Uterus (tissue), 2 donors: ENCODE results near the gene KIF26B.
"Not testable (repeated sequence)": the region's sequence is repeated elsewhere in the genome, so short reads cannot be mapped to it uniquely, and the experiment has no call there.

Experiments used
- POLR2A ChIP-seq, 2 donors: fragments of 450-650 bp; IDR thresholded peaks; one replicate each; pipeline ENCODE4 v1.6.1; 2016; ENCODE audit warnings: antibody characterized with exemption in 2 of 2, mild to moderate bottlenecking in 1 of 2, moderate library complexity in 1 of 2
- TF ChIP-seq, protein P1 (sequence below), 4 experiments: fragments of 200-600 bp in 2 of 4; fragments of 450-650 bp in 2 of 4; sonication (generic) in 2 of 4; IDR thresholded peaks; one replicate each; pipeline ENCODE4 v1.5.1; 2016 to 2019; ENCODE audit warnings: antibody characterized with exemption in 4 of 4, mild to moderate bottlenecking in 2 of 4, moderate library complexity in 1 of 4

DNA sequence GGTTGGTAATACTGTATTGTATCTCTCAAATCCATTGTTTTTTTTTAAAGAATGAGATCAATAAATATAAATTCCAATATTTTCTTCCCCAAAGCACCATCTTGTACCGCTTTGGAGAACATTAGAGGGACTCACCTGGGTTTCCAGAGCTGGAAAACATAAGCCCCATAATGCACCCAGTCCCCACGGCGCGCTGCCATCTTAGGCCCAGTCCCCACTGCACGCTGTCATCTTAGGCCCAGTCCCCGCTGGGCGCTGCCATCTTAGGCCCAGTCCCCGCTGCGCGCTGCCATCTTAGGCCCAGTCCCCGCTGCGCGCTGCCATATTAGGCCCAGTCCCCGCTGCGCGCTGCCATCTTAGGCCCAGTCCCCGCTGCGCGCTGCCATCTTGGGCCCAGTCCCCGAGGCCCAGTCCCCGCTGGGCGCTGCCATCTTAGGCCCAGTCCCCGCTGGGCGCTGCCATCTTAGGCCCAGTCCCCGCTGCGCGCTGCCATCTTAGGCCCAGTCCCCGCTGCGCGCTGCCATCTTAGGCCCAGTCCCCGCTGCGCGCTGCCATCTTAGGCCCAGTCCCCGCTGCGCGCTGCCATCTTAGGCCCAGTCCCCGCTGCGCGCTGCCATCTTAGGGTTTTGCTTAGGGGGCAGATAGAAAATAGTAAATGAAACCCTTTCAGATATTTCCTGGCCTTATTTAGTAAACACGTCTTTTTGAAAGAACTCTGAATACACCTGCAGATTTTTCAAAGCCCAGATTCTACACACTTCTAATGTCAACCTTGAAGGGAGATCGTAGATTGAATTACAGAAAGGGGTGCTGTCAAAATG is 518.3 kb downstream of the KIF26B start:
- not testable (repeated sequence) for TF ChIP-seq POLR2A (IDR thresholded peaks at IDR 0.05)
- TF ChIP-seq, protein P1, sequence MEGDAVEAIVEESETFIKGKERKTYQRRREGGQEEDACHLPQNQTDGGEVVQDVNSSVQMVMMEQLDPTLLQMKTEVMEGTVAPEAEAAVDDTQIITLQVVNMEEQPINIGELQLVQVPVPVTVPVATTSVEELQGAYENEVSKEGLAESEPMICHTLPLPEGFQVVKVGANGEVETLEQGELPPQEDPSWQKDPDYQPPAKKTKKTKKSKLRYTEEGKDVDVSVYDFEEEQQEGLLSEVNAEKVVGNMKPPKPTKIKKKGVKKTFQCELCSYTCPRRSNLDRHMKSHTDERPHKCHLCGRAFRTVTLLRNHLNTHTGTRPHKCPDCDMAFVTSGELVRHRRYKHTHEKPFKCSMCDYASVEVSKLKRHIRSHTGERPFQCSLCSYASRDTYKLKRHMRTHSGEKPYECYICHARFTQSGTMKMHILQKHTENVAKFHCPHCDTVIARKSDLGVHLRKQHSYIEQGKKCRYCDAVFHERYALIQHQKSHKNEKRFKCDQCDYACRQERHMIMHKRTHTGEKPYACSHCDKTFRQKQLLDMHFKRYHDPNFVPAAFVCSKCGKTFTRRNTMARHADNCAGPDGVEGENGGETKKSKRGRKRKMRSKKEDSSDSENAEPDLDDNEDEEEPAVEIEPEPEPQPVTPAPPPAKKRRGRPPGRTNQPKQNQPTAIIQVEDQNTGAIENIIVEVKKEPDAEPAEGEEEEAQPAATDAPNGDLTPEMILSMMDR (IDR thresholded peaks at IDR 0.05), result not testable (repeated sequence)
